ENCODE measurements around the gene TSGA10. TPM values are rescaled to one million over a fixed set of nuclear protein-coding genes. Genes with fewer than 3 reads are reported as not detected.
"Not testable (repeated sequence)": the region's sequence is repeated elsewhere in the genome, so short reads cannot be mapped to it uniquely, and the experiment has no call there.

TSGA10 gene
- total RNA-seq, 1 donor from 2014 or later = 2.5 TPM

GRCh38 chr2:99035920-99036319 lies 118.8 kb downstream of the TSGA10 start:
- no peak overlapping the region for H3K4me3 ChIP-seq (ENCODE audit: low read depth, low read length)
- no peak for DNase-seq (ENCODE audit: low read depth)
- no peak for TF ChIP-seq CTCF (conservative IDR thresholded peaks at IDR 0.05; ENCODE audit: low read depth, low read length)

- no peak for TF ChIP-seq CTCF (conservative IDR thresholded peaks at IDR 0.05; ENCODE audit: low read depth, low read length)
- DNase-seq (ENCODE audit: low read depth) = no peak
- H3K4me3 ChIP-seq (ENCODE audit: low read depth, low read length) = no peak overlapping the region
Observed at GRCh38 chr2:99032786-99033185, 122.0 kb downstream of the TSGA10 start.

GRCh38 chr2:99032001-99032400 lies 122.7 kb downstream of the TSGA10 start:
- no peak for TF ChIP-seq CTCF (conservative IDR thresholded peaks at IDR 0.05; ENCODE audit: low read depth, low read length)
- DNase-seq (ENCODE audit: low read depth) = no peak

DNA sequence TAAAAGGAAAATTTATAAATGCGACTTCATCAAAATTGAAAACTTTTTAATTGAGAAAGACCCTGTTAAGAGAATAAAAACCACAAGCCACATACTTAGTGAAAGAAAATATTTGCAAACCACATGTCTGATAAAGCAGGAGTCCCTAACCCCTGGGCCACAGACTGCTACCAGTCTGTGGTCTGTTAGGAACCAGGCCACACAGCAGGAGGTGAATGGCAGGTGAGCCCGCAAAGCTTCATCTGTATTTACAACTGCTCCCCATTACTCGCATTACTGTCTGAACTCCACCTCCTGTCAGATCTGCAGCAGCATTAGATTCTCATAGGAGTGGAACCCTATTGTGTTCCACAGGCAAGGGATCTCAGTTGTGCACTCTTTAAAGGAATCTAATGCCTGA lies 123.3 kb downstream of the TSGA10 start:
- no peak overlapping the region for H3K4me3 ChIP-seq (ENCODE audit: low read depth, low read length)
- DNase-seq (ENCODE audit: low read depth) = no peak
- no peak for TF ChIP-seq CTCF (conservative IDR thresholded peaks at IDR 0.05; ENCODE audit: low read depth, low read length)

More at GRCh38 chr2:99032001-99032400, 122.7 kb downstream of the TSGA10 start:
- no peak overlapping the region for H3K4me3 ChIP-seq (ENCODE audit: low read depth, low read length)

DNA sequence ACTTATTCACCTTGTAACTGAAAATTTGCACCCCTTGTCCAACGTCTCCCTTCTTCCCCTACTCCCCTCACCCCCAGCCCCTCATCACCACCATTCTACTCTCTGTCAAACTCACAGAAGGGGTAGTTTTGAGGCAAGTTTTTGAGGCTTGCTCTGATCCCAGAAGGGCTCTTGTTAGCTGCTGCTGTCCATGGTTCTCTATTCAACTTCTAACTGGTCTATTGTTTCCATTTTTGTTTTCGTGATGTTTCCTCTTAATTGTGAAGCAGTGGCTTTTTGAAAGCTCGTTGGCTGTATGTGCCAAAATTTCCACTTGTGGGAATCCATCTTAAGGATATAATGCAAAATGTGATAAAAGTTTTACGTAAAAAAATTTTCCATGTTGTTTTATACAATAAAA lies 126.2 kb downstream of the TSGA10 start:
- TF ChIP-seq CTCF (conservative IDR thresholded peaks at IDR 0.05; ENCODE audit: low read depth, low read length) = no peak
- no peak for DNase-seq (ENCODE audit: low read depth)
- no peak overlapping the region for H3K4me3 ChIP-seq (ENCODE audit: low read depth, low read length)

DNA sequence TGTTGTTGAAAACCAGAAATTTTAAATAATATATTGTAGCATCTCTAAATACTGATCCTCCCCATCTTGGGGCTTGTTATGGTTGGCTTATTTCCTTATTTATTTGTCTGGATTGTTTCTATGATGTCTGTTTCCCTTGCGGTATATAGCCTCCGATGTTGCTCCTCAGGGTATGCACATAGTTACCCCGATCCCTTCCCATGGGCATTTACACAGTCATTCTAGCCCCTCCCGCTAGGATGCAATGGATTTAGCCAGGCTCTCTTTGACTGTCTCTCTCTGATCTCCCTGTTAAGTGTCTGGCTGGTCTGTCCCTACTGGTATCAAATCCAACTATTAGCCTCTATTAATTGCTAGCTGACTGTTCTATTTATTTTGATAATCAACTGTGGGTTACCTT lies 126.9 kb downstream of the TSGA10 start:
- no peak for DNase-seq (ENCODE audit: low read depth)
- no peak for TF ChIP-seq CTCF (conservative IDR thresholded peaks at IDR 0.05; ENCODE audit: low read depth, low read length)

GRCh38 chr2:99000708-99001107 lies 154.0 kb downstream of the TSGA10 start:
- no peak for DNase-seq (ENCODE audit: low read depth)
- no peak for TF ChIP-seq CTCF (conservative IDR thresholded peaks at IDR 0.05; ENCODE audit: low read depth, low read length)
- H3K4me3 ChIP-seq (ENCODE audit: low read depth, low read length) = no peak overlapping the region

More for the DNA sequence above, 126.9 kb downstream of the TSGA10 start:
- no peak overlapping the region for H3K4me3 ChIP-seq (ENCODE audit: low read depth, low read length)

DNA sequence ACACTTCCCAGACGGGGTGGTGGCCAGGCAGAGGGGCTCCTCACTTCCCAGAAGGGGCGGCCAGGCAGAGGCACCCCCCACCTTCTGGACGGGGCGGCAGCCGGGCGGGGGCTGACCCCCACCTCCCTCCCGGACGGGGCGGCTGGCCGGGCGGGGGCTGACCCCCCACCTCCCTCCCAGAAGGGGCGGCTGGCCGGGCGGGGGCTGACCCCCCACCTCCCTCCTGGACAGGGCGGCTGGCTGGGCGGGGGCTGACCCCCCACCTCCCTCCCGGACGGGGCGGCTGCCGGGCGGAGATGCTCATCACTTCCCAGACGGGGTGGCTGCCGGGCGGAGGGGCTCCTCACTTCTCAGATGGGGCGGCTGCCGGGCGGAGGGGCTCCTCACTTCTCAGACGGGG lies 166.0 kb downstream of the TSGA10 start:
- not testable (repeated sequence) for DNase-seq (ENCODE audit: low read depth); H3K4me3 ChIP-seq (ENCODE audit: low read depth, low read length)

All from epithelial cell of proximal tubule (primary cell).